Stimulated activated CD4-positive, alpha-beta T cell treated with anti-CD3 and anti-CD28 coated beads, Interleukin-4, amount 100 ng/mL, for 48 hours (primary cell): ENCODE data around the gene MAMDC2.

Source experiments
- DNase-seq, 2 donors: peaks; one replicate each; pipeline ENCODE4 v3.0.0-alpha.2; 2020; ENCODE audit warnings: low read depth in 2 of 2

Gene MAMDC2

GRCh38 chr9:70135176-70135575, 91.5 kb downstream of the MAMDC2 start:
- no peak for DNase-seq

- no peak for DNase-seq
Measured at GRCh38 chr9:70136632-70137031, 93.0 kb downstream of the MAMDC2 start.

GRCh38 chr9:70137577-70137976, 93.9 kb downstream of the MAMDC2 start:
- no peak for DNase-seq

- no peak for DNase-seq
Measured at GRCh38 chr9:70142101-70142500, 98.5 kb downstream of the MAMDC2 start.

DNA sequence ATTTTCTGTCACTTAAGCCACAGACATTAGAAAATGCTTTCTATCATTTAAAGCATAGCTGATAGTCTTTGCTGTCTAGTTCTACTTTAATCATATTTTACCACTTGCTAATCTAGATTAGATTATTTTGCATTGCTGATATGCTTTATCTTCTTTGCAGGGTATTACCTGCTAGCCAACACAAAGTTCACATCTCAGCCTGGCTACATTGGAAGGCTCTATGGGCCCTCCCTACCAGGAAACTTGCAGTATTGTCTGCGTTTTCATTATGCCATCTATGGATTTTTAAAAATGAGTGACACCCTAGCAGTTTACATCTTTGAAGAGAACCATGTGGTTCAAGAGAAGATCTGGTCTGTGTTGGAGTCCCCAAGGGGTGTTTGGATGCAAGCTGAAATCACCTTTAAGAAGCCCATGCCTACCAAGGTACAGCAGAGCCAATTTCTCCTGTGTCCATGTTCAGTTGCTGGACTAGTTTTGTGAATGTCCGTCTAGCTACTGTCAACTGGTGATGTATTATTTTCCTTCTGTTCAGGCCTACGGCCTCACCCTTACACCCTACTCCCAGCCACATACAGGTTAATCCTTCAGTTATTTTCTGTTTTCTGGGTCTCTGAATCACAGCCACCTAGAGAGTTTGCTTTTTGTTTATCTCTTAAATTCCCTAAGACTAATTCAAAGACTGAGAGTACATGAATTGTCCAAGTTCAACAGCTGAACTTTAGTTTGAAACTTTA, 99.9 kb downstream of the MAMDC2 start:
- DNase-seq: no peak

- DNase-seq: no peak
Measured at GRCh38 chr9:70144131-70144503, 100.5 kb downstream of the MAMDC2 start.

DNA sequence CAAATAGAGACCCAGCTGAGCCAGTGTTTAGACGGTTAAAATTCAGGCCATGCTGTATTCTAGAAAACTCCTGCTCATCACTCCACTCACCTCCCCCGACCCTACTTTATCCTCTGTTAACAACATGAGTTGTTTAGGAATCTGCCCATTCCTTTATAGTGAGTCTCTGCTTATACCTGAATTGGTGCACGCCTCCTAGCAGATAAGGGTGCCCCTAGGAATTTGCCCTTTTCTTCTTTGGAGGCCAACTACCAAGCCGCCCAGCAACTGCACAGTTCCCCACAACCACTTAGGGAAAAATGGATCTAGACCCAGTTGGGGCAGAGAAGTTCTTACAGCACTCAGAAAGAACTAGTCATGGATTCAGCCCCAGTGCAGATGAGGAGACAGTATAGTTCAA, 102.3 kb downstream of the MAMDC2 start:
- DNase-seq: no peak

DNA sequence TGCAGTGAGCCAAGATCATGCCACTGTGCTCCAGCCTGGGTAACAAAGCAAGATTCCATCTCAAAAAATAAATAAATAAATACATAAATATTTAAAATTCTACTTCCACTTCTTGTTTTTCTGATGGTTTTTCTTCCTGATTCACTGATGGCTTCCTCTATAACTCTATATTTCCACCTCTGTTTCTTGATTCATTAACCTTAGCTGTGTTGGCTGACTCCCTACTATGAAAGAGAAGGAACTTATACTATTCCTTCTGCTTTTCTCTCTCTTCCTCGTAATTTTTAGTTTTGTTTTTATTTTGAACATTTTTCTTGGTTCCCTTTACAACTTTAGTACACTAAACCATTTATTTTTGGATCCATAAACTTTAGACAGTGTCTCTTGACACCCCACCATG, 103.5 kb downstream of the MAMDC2 start:
- no peak for DNase-seq

DNA sequence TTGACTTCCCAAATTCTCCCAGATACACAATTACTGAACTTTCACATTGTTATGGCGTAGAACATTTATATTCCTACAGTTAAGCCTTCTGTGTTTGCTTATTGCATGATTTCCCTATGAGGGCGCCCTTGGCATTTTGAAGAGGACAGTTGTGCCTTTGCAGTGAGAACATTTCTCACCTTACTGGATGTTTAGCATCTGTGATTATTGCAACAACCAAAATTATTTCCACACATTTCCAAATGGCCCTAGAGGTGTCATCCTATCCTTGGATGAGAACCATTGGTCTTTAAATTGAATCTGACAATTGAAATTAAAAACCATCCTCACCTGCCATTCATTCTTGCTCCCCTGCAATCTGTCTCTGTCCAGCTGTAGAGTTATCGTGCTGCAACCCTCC, 104.0 kb downstream of the MAMDC2 start:
- DNase-seq: no peak

DNA sequence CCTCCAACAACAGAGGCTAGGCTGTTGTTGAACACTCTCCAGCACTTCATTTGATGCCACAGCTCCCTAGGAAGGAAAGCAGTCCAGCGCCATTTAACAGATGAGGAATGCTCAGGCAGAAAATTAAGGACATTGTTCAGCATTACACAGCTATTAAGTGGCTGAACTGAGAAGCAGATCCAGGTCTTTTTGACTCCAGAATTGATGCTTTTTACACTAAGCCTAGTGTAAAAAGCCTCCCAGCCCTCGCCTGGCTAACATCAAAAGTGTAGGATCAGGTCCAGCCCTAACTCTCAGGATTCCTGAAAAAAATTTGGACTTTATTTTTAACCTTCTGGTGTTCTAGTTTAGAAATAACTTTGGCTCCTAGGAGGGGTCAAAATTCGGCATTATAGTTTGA, 108.7 kb downstream of the MAMDC2 start:
- no peak for DNase-seq

GRCh38 chr9:70156729-70157128, 113.1 kb downstream of the MAMDC2 start:
- DNase-seq: no peak

GRCh38 chr9:70159630-70160029, 116.0 kb downstream of the MAMDC2 start:
- no peak for DNase-seq

DNA sequence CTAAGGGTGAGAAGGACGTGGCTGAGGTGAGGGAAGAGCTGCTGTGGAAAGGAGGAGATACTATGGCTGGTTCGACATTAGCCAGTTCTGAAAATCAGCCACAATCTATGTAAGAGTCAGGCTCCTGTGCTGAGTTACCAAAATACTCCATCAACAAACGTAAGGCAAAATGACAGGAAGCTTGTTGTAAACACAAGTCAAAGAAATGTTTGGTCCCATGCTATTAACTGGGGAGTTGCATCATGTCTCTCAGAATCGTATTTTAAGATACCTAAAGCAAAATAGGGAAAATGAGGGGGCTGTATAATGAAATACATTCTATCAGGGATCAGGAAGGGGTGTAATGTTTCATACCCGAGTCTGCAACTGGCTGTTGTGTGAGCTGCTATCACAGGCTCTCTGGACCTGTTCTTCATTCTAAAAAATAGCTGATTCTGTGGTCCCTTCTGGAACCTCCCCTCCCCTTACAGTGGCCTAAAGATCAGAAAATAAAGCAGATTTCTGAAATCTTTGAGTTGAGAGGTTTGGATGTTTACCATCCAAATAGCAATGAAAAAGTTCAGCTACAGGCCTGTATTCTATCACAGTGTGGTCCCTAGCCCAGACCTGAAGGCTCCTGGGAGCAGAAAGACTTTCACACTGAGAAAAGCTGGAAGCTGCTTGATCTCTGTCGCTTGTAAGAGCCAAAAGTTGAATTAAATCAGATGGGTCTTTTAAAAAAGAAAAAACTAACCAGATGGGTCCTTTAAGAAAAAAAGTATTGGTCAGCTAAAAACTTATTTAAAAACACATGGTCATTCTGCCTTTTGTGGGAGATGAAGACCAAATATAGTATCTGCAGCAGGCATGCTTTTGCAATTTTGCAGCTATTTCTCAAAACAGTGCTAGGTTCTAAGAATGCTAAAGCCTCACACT, 117.3 kb downstream of the MAMDC2 start:
- no peak for DNase-seq

- DNase-seq: no peak
Measured at GRCh38 chr9:70165006-70165602, 121.5 kb downstream of the MAMDC2 start.

- no peak for DNase-seq
Measured at GRCh38 chr9:70168521-70168920, 124.9 kb downstream of the MAMDC2 start.

DNA sequence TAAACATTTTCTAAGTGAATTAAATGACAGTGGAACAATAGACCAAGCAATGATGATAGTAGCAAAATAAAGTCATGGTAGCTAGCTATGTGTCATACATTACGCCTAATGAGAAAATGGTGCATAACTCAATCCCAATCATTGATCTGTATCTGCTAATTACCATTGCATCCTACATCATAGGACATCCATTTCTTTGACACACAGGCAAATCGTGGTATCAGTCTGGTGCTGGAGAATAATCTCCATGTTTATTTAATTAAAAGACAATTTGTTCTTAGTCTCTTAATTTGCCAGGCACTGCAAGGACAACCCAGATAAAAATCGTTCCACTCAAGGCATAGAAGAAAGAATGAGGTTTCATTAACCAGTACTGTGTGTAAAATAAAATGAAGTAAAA, 125.6 kb downstream of the MAMDC2 start:
- no peak for DNase-seq

DNA sequence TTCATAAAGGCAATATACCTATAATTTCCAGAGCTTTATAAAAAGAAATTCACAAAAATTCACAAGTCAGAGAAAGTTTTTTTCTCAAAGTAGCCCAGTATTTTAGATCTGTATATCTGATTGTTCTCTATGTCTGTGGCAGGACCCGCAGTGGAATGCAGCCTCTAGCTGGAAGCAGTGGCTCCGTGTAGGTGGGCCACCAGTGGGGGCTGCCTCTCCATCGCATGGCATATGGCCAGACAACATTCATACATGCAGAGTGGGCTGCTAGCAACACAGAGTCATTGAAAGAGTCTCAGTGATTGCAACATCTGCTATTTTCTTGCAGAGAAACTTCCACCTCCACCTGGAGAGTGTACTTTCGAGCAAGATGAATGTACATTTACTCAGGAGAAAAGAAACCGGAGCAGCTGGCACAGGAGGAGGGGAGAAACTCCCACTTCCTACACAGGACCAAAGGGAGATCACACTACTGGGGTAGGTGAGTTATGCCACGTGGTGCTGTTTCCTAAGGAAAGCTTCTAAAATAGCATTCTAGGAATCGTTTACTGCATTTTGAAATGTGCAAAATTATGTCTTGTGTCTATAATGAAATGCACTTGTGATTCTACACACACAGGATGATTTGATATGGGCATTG, 126.6 kb downstream of the MAMDC2 start:
- DNase-seq: no peak

- no peak for DNase-seq
Measured at GRCh38 chr9:70172532-70172931, 128.9 kb downstream of the MAMDC2 start.

GRCh38 chr9:70177121-70177520, 133.5 kb downstream of the MAMDC2 start:
- no peak for DNase-seq

DNA sequence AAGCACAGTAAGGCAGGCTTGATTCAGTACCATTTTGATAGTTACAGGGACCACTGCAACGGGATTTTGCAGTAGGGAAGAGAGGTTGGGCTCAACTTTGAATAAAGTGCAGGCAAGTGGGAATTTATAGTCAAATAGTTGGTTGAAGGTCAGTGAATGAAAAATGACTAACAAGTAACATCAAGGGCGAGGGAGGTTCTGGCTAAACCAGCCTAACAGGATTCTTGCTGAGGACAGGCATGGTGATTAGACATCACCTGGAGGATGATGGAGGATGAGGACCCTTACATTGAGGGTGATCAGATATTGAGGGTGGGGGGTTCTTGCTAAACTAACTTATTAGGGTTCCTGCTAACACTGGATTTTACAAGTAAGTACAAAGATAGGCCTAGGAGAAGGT, 149.1 kb downstream of the MAMDC2 start:
- no peak for DNase-seq

- no peak for DNase-seq
Measured at GRCh38 chr9:70195456-70195855, 151.8 kb downstream of the MAMDC2 start.
